CD4-positive, alpha-beta memory T cell (primary cell): ENCODE measurements around the gene LMO7. TPM values are rescaled to one million over a fixed set of nuclear protein-coding genes. Genes with fewer than 3 reads are reported as not detected.

Experiments used
- CTCF ChIA-PET: fragments of 350-600 bp; sonication (Branson Sonifier 250); formaldehyde crosslinking; loops from one replicate; lab custom pipeline; 2021; ENCODE audit warnings: inconsistent platforms; ENCODE audit not compliant: partially characterized antibody; lab: Charles Lee
- POLR2A ChIA-PET: fragments of 350-600 bp; sonication (Branson Sonifier 250); formaldehyde crosslinking; loops from one replicate; lab custom pipeline; 2021; ENCODE audit not compliant: partially characterized antibody; lab: Charles Lee
- DNase-seq, 5 donors: peaks; one replicate each; pipeline versions ENCODE4 v3.0.0 to v3.0.0-alpha.2; 2020 to 2022; ENCODE audit warnings: mixed read lengths in 1 of 5
- H3K27ac ChIP-seq: one replicate; pipeline ENCODE4 v1.7.0; 2013; ENCODE audit warnings: low read depth, low read length
- H3K27me3 ChIP-seq: 2 replicates; pipeline ENCODE4 v1.7.0; 2013; ENCODE audit warnings: mild to moderate bottlenecking, low read length, moderate library complexity; ENCODE audit not compliant: insufficient read depth
- H3K36me3 ChIP-seq: 2 replicates; pipeline ENCODE4 v1.7.0; 2013; ENCODE audit warnings: mild to moderate bottlenecking, low read length, moderate library complexity; ENCODE audit not compliant: insufficient read depth
- H3K4me1 ChIP-seq: 2 replicates; pipeline ENCODE4 v1.7.0; 2013; ENCODE audit warnings: mild to moderate bottlenecking, low read length, moderate library complexity; ENCODE audit not compliant: insufficient read depth
- H3K4me3 ChIP-seq, 2 donors: one replicate each; pipeline ENCODE4 v1.7.0; 2013; ENCODE audit warnings: low read length in 2 of 2, mild to moderate bottlenecking in 1 of 2
- H3K9me3 ChIP-seq, 2 donors: one replicate each; pipeline ENCODE4 v1.7.0; 2013; ENCODE audit warnings: low read length in 2 of 2, control low read depth in 1 of 2; ENCODE audit not compliant: control insufficient read depth in 1 of 2
- H3K27ac Mint-ChIP-seq, 7 donors: one replicate each; pipeline ENCODE4 v1.8.0; 2020 to 2021; ENCODE audit warnings: mixed read lengths in 7 of 7, mild to moderate bottlenecking in 6 of 7, inconsistent platforms in 3 of 7, moderate library complexity in 3 of 7
- H3K27me3 Mint-ChIP-seq, 2 donors: one replicate each; pipeline ENCODE4 v1.8.0; 2020 to 2021; ENCODE audit warnings: mixed read lengths in 2 of 2
- H3K36me3 Mint-ChIP-seq, 2 donors: one replicate each; pipeline ENCODE4 v1.8.0; 2020 to 2021; ENCODE audit warnings: mixed read lengths in 2 of 2, inconsistent platforms in 1 of 2, mild to moderate bottlenecking in 1 of 2
- H3K4me1 Mint-ChIP-seq, 4 donors: one replicate each; pipeline ENCODE4 v1.8.0; 2020 to 2021; ENCODE audit warnings: mixed read lengths in 4 of 4, mild to moderate bottlenecking in 1 of 4
- H3K4me3 Mint-ChIP-seq, 8 donors: one replicate each; pipeline ENCODE4 v1.8.0; 2020 to 2021; ENCODE audit warnings: mixed read lengths in 8 of 8, mild to moderate bottlenecking in 7 of 8, moderate library complexity in 6 of 8, inconsistent platforms in 3 of 8
- H3K9me3 Mint-ChIP-seq, 8 donors: one replicate each; pipeline ENCODE4 v1.8.0; 2020 to 2021; ENCODE audit warnings: mixed read lengths in 8 of 8, mild to moderate bottlenecking in 5 of 8, inconsistent platforms in 3 of 8, moderate library complexity in 1 of 8
- intact Hi-C: fragments of 100-400 bp; cut with micrococcal nuclease; formaldehyde crosslinking; loops from one replicate; pipeline ENCODE4 v1.15.1; 2023
- polyA plus RNA-seq, 2 donors: library from polyadenylated mRNA; unstranded; fragments of 300-500 nt; fragmentation: Illumina TruSeq; gene quantifications; one replicate each; pipeline ENCODE4 v1.2.3, GENCODE V29; 2021
- total RNA-seq, 2 experiments: library from RNA; stranded (reverse); gene quantifications; one replicate each; pipeline ENCODE4 v1.2.3, GENCODE V29; 2021

Gene LMO7
- total and polyA plus RNA-seq, 4 experiments from 2014 or later = 5.4 to 29.4 (median 20.0) TPM

DNA sequence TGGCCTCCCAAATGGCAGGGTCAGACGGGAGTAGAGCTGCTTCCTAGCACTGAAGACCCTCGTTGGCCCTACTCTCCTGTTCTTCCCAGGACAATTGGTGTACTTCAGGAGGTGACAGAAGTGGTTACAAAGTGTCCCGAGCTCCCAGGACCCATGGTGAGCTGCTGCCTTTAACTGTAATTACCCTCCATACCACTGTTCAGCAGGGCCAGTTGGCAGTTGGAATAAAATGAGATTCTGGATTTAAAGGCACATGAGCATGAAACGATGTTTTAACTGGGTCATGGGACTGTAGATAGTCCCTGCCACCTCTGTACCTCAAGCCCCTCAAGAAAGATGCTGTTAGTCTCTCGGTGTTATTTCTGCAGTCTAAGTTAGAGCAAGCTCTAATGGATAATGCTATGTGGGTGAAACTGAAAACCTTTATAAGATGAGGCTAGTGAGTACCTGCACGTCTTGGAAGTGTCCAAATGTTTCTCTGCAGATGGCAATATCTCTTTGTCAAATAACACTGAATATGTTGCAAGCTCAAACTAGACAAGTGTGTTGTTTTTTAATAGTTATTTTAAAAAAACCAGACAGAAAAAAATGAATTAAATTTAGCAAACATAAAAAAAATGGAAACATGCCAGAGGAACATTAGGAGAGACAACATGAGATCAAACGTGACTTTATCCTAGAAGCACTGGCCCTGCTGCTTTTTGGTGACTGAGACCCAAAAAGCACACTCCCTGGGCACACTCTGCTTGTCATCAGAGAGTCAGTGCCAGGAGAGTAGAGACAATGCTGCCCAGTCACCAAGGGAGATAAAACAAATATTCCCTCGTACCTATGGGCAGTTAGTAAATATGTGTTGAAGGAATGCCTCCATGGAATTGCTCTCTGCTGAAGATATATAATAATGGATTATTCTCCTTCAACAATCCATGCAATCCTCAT is 266.3 kb downstream of the LMO7 start:
- no peaks in the 10 kb centered on the region for H3K36me3 Mint-ChIP-seq
- intact Hi-C loops = no loop called here
- CTCF ChIA-PET = interaction anchor here (1.7 kb wide), 1 partner anchor 9 kb away, joined by 5 read pairs; no protein-coding TSS in a partner anchor

GRCh38 chr13:75904012-75904411 is 267.9 kb downstream of the LMO7 start:
- CTCF ChIA-PET = interaction anchor here (0.9 to 1.7 kb wide), 2 partner anchors 10 to 28 kb away, joined by 3 to 5 read pairs; no protein-coding TSS in a partner anchor
- no peak for DNase-seq
- POLR2A ChIA-PET = no interaction called here
- Histone ChIP-seq H3K4me3 (no peak overlapping the region), H3K4me1 (no peaks in the 10 kb centered on the region), H3K27me3 (no peaks in the 10 kb centered on the region), H3K36me3 (no peaks in the 10 kb centered on the region), H3K27ac (no peak overlapping the region), H3K9me3 (no peaks in the 10 kb centered on the region)
- Mint-ChIP-seq H3K27ac (no peak overlapping the region), H3K9me3 (peaks cover 0 to 6% (median 0%) of the 10 kb centered on the region in 8 donors), H3K4me3 (no peak overlapping the region), H3K4me1 (no peaks in the 10 kb centered on the region), H3K36me3 (no peaks in the 10 kb centered on the region), H3K27me3 (peaks cover 2 to 13% of the 10 kb centered on the region in 2 donors)
- intact Hi-C loops = no loop called here

More for the DNA sequence above, 266.3 kb downstream of the LMO7 start:
- no peak overlapping the region for H3K27ac Mint-ChIP-seq
- Histone ChIP-seq H3K36me3 (no peaks in the 10 kb centered on the region), H3K9me3 (no peaks in the 10 kb centered on the region), H3K27me3 (no peaks in the 10 kb centered on the region), H3K4me1 (no peaks in the 10 kb centered on the region), H3K4me3 (no peak overlapping the region), H3K27ac (no peak overlapping the region)
- H3K4me1 Mint-ChIP-seq = no peaks in the 10 kb centered on the region
- peaks cover 0 to 6% (median 0%) of the 10 kb centered on the region in 8 donors for H3K9me3 Mint-ChIP-seq
- H3K27me3 Mint-ChIP-seq = peaks cover 2 to 14% of the 10 kb centered on the region in 2 donors
- no peak overlapping the region for H3K4me3 Mint-ChIP-seq
- DNase-seq = no peak
- POLR2A ChIA-PET = no interaction called here

- POLR2A ChIA-PET = no interaction called here
- Mint-ChIP-seq H3K27ac (no peak overlapping the region), H3K4me3 (no peak overlapping the region), H3K4me1 (no peaks in the 10 kb centered on the region), H3K36me3 (no peaks in the 10 kb centered on the region), H3K27me3 (peaks cover 2 to 10% of the 10 kb centered on the region in 2 donors), H3K9me3 (no peaks in the 10 kb centered on the region)
- Histone ChIP-seq H3K36me3 (no peaks in the 10 kb centered on the region), H3K4me3 (no peak overlapping the region), H3K27ac (no peak overlapping the region), H3K4me1 (no peaks in the 10 kb centered on the region), H3K27me3 (no peaks in the 10 kb centered on the region), H3K9me3 (no peaks in the 10 kb centered on the region)
- CTCF ChIA-PET = interaction anchor here (1.1 kb wide), 1 partner anchor 29 kb away, joined by 3 read pairs; no protein-coding TSS in a partner anchor
- DNase-seq = no peak
- intact Hi-C loops = no loop called here
These were observed 270.2 kb downstream of the LMO7 start for GRCh38 chr13:75906315-75906714.

DNA sequence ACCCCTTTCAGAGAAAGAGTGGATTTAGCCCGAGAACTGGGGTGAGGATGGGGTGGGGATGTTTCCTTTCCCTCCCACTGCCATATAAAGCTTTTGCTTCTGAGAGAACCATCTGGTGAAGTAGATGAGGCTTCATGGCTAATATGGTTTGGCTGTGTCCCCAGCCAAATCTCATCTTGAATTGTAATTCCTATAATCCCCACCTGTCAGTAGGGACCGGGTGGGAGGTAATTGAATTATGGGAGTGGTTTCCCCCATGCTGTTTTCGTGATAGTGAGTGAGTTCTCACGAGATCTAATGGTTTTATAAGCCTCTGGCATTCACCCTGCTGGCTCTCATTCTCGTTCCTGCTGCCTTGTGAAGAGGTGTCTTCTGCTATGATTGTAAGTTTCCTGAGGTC is 270.9 kb downstream of the LMO7 start:
- H3K9me3 ChIP-seq = no peaks in the 10 kb centered on the region
- ChIA-PET CTCF (interaction anchor here (1.1 kb wide), 1 partner anchor 30 kb away, joined by 3 read pairs; no protein-coding TSS in a partner anchor), POLR2A (no interaction called here)
- H3K4me1 Mint-ChIP-seq = no peaks in the 10 kb centered on the region
- H3K4me3 Mint-ChIP-seq = no peak overlapping the region
- H3K4me3 ChIP-seq = no peak overlapping the region
- H3K27me3 ChIP-seq = no peaks in the 10 kb centered on the region
- H3K27ac ChIP-seq = no peak overlapping the region
- H3K4me1 ChIP-seq = no peaks in the 10 kb centered on the region
- no peaks in the 10 kb centered on the region for H3K36me3 Mint-ChIP-seq
- peaks cover 2 to 10% of the 10 kb centered on the region in 2 donors for H3K27me3 Mint-ChIP-seq
- no peaks in the 10 kb centered on the region for H3K36me3 ChIP-seq
- DNase-seq = no peak
- H3K27ac Mint-ChIP-seq = no peak overlapping the region
- no peaks in the 10 kb centered on the region for H3K9me3 Mint-ChIP-seq
- intact Hi-C loops = no loop called here

GRCh38 chr13:75908141-75908540 is 272.0 kb downstream of the LMO7 start:
- no peaks in the 10 kb centered on the region for H3K36me3 Mint-ChIP-seq
- no peak overlapping the region for H3K27ac Mint-ChIP-seq
- no peaks in the 10 kb centered on the region for H3K9me3 ChIP-seq
- H3K27ac ChIP-seq = no peak overlapping the region
- no peak for DNase-seq
- H3K27me3 Mint-ChIP-seq = peaks cover 4 to 10% of the 10 kb centered on the region in 2 donors
- H3K4me3 Mint-ChIP-seq = no peak overlapping the region
- H3K36me3 ChIP-seq = no peaks in the 10 kb centered on the region
- no peaks in the 10 kb centered on the region for H3K27me3 ChIP-seq
- ChIA-PET CTCF (interaction anchor here (0.8 to 1.3 kb wide), 2 partner anchors 16 to 31 kb away, joined by 4 to 6 read pairs; no protein-coding TSS in a partner anchor), POLR2A (no interaction called here)
- intact Hi-C loops = no loop called here
- no peaks in the 10 kb centered on the region for H3K4me1 Mint-ChIP-seq
- no peaks in the 10 kb centered on the region for H3K4me1 ChIP-seq
- no peak overlapping the region for H3K4me3 ChIP-seq
- H3K9me3 Mint-ChIP-seq = no peaks in the 10 kb centered on the region

Other genes with a start within 250 kb of the LMO7 start
- 10 to 100 TPM; 63.5 to 67.2 TPM for gene TBC1D4, start 154.2 kb upstream of the LMO7 start, total RNA-seq
- 10 to 100 TPM in 1 of 2 donors, 1 to 10 TPM in 1; 9.5 to 27.3 TPM for gene TBC1D4, start 154.2 kb upstream of the LMO7 start, polyA plus RNA-seq
- 100 to 1,000 TPM; 227 to 254 TPM for gene COMMD6, start 98.5 kb upstream of the LMO7 start, total RNA-seq
- gene COMMD6, start 98.5 kb upstream of the LMO7 start, polyA plus RNA-seq = 100 to 1,000 TPM; 517 to 640 TPM
- 10 to 100 TPM; 17.5 to 20.2 TPM for gene UCHL3, start 86.5 kb upstream of the LMO7 start, total RNA-seq
- 10 to 100 TPM; 47.2 to 87.4 TPM for gene UCHL3, start 86.5 kb upstream of the LMO7 start, polyA plus RNA-seq